Activated T-cell treated with anti-CD3 and anti-CD28 coated beads, Interleukin-2, amount 50 U/mL, for 24 hours (primary cell): ENCODE results near the gene DEAF1.
"Not testable (repeated sequence)": the region's sequence is repeated elsewhere in the genome, so short reads cannot be mapped to it uniquely, and the experiment has no call there.

Source experiments
- DNase-seq: peaks from one replicate; pipeline ENCODE4 v3.0.0-alpha.2; 2020
- H3K27ac Mint-ChIP-seq: 2 replicates; pipeline ENCODE4 v1.8.0; 2020; ENCODE audit warnings: mild to moderate bottlenecking, mixed read lengths
- H3K27me3 Mint-ChIP-seq: 2 replicates; pipeline ENCODE4 v1.8.0; 2020; ENCODE audit warnings: mixed read lengths
- H3K36me3 Mint-ChIP-seq: 2 replicates; pipeline ENCODE4 v1.8.0; 2020; ENCODE audit warnings: low read depth, mixed read lengths
- H3K4me1 Mint-ChIP-seq: 2 replicates; pipeline ENCODE4 v1.8.0; 2020; ENCODE audit warnings: low read depth, mixed read lengths
- H3K4me3 Mint-ChIP-seq: 2 replicates; pipeline ENCODE4 v1.8.0; 2020; ENCODE audit warnings: mild to moderate bottlenecking, moderate library complexity, mixed read lengths
- H3K9me3 Mint-ChIP-seq: 2 replicates; pipeline ENCODE4 v1.8.0; 2020; ENCODE audit warnings: mixed read lengths

Gene DEAF1

DNA sequence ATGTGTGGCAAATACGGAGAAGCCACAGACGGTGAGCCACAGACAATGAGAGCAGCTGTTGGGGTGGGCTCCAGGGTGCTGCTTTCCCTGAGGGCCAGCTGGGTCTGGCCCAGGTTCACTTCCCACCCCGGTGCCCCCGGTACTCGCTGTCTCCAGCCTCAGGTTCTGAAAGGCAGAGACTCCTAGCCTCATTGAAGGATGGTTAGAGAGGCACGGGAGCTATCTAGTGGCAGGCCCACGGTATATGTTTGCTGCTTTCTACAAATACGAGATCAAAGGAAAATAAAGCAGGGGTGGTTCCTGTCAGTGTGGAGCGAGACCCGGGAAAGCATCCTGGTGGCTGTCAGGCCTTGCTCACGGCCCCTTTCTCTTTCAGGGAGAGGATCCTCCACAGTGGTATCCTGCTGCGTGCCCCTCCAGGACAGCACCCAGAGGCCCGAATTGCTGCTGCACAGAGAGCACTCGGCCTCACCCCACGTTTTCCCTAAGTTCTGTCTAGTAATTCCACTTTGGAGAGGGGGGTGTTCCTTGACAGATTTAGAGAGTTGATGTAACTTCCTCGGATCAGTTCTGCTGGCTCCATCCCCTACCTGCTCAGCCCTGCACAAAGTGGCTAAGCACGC, 3.6 kb upstream of the DEAF1 start:
- Mint-ChIP-seq H3K4me1 (peaks cover 27% of the 10 kb centered on the region), H3K9me3 (no peaks in the 10 kb centered on the region), H3K27ac (peak overlapping the region; percentile 59), H3K4me3 (no peak overlapping the region), H3K36me3 (peaks cover 27% of the 10 kb centered on the region), H3K27me3 (no peaks in the 10 kb centered on the region)
- no peak for DNase-seq

DNA sequence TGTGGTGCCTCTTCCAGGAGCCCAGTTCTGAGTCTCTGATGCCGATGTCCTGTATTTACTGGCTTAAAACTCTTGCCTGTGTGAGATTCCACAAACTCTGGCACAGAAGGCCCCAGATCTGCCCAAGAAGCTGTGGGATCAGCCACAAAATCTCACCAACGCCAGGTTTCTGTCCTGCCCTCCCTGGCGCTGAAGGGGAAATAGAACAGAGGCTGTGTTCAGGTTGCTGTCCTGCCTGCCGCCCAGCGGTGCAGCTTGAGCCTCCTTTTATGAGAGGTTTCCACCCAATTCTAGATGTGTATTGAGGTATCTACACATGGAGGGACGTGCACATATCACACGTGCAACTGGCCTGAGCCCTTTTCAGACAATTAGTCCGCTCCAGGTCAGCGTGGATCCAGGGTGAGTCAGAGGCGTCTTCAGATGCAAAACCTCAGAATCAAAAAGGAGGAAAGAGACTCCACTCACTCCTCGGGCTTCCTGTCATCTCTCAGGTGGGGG, 2.8 kb upstream of the DEAF1 start:
- peaks cover 32% of the 10 kb centered on the region for H3K36me3 Mint-ChIP-seq
- H3K4me1 Mint-ChIP-seq = peaks cover 34% of the 10 kb centered on the region
- no peak for DNase-seq
- no peaks in the 10 kb centered on the region for H3K9me3 Mint-ChIP-seq
- peak overlapping the region; percentile 59 for H3K27ac Mint-ChIP-seq
- H3K27me3 Mint-ChIP-seq = no peaks in the 10 kb centered on the region
- H3K4me3 Mint-ChIP-seq = peak overlapping the region; percentile 1

DNA sequence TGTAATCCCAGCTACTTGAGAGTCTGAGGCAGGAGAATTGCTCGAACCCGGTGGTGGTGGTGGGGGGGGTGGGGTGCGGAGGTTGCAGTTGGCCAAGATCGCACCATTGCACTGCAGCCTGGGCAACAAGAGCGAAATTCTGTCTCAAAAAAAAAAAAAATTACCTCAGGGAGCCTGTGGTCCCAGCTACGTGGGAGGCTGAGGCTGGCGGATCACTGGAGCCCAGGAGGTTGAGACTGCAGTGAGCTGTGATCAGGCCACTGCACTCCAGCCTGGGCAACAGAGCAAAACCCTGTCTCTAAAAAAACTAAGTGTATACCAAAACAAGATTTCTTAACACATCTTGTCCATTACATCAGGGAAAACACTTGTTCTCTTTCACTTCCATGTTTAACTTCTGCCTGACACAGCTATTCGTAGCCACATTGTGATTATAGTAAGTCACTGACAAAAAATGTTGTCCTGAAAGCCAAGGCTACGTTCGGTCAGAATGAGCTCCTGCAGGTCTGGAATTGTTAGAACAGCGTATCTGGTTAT, 2.0 kb upstream of the DEAF1 start:
- H3K27ac Mint-ChIP-seq = peak overlapping the region; percentile 99
- H3K36me3 Mint-ChIP-seq = peaks cover 35% of the 10 kb centered on the region
- peak overlapping the region; percentile 88 for H3K4me3 Mint-ChIP-seq
- no peaks in the 10 kb centered on the region for H3K27me3 Mint-ChIP-seq
- H3K4me1 Mint-ChIP-seq = peaks cover 41% of the 10 kb centered on the region
- H3K9me3 Mint-ChIP-seq = no peaks in the 10 kb centered on the region
- no peak for DNase-seq

DNA sequence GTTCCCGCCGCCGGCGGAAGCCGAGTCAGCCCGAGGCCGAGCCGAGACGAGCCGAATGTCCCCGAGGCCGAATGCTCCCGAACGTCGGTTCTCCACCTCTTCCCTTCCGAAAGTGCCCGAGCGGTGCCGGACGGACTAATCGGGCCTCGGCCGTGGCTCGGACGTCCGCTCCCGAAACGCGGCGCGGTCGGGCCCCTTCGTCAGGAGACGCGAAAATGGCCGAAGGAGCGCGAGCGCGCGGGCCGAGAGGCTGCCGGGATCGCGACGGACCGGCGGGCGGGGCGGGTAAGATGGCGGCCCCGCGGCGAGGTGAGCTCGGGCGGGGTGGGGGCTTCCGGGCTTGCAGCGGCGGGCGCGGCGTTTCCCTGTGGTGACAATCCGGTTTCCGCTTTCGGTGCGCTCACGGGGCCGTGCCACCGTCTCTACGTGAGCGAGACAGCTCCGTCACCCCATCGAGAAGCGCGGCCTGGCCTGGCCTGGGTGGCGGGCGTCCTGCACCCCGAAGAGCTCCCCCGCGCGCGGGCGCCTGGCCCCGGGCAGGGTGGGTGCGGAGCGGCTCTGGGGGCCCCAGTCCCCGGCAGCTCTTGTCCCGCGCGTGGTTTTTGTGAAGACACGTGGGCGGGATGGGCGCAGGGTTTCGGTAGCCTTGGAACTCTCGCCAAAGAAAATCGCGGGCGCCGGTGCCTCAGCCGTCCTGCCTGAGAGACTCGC, 671 bp upstream of the DEAF1 start, which contains the start of gene TMEM80:
TMEM80 (plus strand) TSS at position 279 of the 711 bp plus-strand sequence; CDS start at position 291, 12 bp downstream.
- H3K4me3 Mint-ChIP-seq = peak within 1 kb of the TSS; percentile 88
- peak within 1 kb of the TSS; percentile 99 for H3K27ac Mint-ChIP-seq
- H3K4me1 Mint-ChIP-seq = peaks cover 55% of the 10 kb centered on the region
- no peaks in the 10 kb centered on the region for H3K9me3 Mint-ChIP-seq
- no peaks in the 10 kb centered on the region for H3K27me3 Mint-ChIP-seq
- peak; percentile 98 for DNase-seq
- H3K36me3 Mint-ChIP-seq = peaks cover 31% of the 10 kb centered on the region

DNA sequence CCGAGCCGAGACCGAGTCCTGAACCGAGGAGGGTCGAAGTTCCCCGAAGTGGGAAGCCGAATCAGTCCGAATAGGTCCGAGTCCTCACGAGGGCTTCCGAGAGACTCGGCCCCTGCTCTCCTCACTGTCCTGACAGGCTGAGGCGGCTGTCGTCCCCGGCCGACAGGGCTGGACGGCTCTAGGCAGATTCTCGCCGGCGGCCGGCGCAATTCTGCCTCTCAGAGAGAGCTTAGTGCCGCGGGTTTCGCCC, 191 bp upstream of the DEAF1 start:
- no peaks in the 10 kb centered on the region for H3K9me3 Mint-ChIP-seq
- DNase-seq = no peak
- peak overlapping the region; percentile 88 for H3K4me3 Mint-ChIP-seq
- peaks cover 56% of the 10 kb centered on the region for H3K4me1 Mint-ChIP-seq
- peak overlapping the region; percentile 99 for H3K27ac Mint-ChIP-seq
- H3K27me3 Mint-ChIP-seq = no peaks in the 10 kb centered on the region
- H3K36me3 Mint-ChIP-seq = peaks cover 30% of the 10 kb centered on the region

DNA sequence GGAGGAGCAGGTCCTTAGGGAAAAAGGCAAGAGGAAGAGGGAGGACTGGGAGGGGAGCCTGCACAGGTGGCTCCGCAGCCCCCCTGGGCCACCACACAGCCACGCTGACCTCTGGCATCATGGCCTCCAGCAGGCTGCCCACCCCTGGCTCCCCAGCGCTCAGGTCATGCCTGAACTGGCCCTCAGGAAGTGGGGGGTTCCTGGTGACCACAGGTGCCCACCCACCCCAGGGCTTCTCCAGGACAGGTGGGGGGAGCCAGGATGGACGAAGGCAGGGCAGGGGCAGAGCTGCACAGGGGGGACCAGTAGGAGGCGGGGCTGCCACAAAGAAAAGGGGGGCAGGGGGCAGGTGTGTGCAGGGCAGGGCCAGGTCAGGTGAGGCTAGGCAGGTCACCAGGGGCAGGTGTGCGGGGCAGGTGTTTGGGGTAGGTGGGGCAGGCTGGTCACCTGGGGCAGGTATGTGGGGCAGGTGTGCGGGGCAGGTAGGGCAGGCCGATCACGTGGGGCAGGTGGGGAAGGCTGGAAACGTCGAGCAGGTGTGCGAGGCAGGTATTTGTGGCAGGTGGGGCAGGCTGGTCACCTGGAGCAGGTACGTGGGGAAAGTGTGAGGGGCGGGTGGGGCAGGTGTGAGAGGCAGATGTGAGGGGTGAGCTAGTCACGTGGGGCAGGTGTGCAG, 997 bp downstream of the DEAF1 start:
- Mint-ChIP-seq H3K4me1 (peaks cover 56% of the 10 kb centered on the region), H3K4me3 (peak overlapping the region; percentile 88), H3K27ac (peak overlapping the region; percentile 92), H3K27me3 (no peaks in the 10 kb centered on the region), H3K36me3 (peaks cover 31% of the 10 kb centered on the region), H3K9me3 (no peaks in the 10 kb centered on the region)
- DNase-seq = no peak

DNA sequence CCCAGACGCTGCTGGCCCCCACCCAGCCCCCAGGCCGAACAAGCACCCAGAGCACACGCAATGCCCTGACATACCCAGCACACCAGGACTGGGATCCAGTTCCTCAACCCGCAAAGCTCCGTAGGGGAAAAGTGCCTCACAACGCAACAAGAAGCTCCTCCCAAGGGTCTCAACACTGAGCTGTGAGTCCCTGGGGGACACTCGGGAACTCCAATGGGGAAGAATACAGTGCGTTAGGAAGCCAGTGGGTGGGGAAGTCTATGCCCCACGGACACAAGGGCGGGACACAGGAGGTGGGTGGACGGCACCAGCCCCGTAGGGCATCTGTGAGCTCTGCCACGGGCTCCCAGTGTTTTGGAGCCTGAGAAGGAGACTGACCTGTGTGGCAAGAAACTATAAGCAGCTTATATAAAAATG, 1.6 kb downstream of the DEAF1 start:
- H3K4me1 Mint-ChIP-seq = peaks cover 55% of the 10 kb centered on the region
- H3K36me3 Mint-ChIP-seq = peaks cover 37% of the 10 kb centered on the region
- peak overlapping the region; percentile 88 for H3K4me3 Mint-ChIP-seq
- no peak for DNase-seq
- H3K27me3 Mint-ChIP-seq = no peaks in the 10 kb centered on the region
- peak overlapping the region; percentile 92 for H3K27ac Mint-ChIP-seq
- H3K9me3 Mint-ChIP-seq = no peaks in the 10 kb centered on the region

DNA sequence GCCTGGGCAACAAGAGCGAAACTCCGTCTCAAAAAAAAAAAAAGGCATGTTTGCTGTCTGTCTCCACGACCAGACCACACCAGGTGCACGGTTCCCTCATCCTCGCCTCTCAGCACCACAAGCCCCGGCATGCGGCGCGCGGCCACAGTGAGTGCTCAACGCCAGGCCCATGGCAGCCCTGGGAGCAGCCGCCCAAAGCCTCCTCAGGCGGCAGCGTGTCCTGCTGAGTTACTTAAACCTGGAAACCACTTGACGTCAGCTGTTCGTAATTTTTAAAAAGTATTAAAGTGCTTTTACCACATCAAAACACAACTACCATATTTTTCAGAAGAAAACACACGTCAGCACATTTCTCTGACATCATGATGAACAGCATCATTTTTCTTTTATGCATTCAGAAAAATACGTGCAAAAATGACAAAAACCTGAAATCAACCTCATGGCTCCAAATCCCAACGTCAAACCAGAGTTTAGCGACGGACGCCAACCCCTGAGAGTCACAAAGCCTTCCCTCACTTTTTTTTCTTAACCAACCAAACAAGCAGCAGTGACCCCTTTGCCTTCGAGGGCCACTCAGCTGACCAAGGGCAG, 2.1 kb downstream of the DEAF1 start:
- Mint-ChIP-seq H3K27me3 (no peaks in the 10 kb centered on the region), H3K4me3 (peak overlapping the region; percentile 88), H3K9me3 (no peaks in the 10 kb centered on the region), H3K36me3 (peaks cover 42% of the 10 kb centered on the region), H3K4me1 (peaks cover 50% of the 10 kb centered on the region), H3K27ac (peak overlapping the region; percentile 92)
- DNase-seq = no peak

DNA sequence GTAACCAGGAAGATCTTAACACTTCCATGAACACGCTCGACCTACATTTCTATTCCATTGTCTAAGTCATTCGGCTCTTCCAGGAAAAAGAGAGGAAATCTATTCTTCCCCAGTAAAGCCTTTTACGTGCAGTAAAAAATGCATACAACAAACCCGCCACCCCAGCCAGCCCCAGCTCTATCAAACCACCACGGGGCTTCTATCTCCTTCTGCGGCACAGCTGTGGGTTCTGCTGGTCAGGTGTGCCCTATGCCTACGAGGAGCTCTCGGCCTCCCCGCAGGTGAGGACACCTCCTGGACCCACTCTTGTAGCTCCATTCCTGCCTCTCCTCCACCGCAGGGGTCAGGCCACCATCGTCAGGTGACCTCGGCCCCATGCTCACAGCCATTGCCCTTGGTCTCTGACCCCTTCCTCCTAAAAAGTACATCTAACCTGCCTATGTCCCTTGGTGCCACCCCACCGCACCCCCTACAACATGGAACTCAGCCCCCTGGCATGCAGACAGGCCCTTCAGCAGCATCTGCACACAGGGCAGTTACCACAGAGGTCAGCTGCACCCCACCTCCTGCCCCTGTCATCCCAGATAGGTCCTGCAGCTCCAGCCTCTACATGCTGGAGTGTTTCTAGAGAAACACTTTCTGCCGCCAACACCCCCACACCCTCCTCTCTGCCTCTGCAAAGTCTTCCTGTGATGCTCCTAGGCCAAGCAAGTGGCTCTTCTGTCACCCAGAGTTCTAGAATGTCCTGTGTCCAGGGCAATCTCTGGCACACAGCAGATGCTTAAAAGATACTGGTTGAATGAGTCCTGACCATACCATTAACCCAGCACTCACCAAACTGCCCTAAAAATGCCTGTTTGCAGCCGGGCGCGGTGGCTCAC, 3.1 kb downstream of the DEAF1 start:
- Mint-ChIP-seq H3K36me3 (peaks cover 51% of the 10 kb centered on the region), H3K27me3 (no peaks in the 10 kb centered on the region), H3K4me3 (peak overlapping the region; percentile 88), H3K4me1 (peaks cover 40% of the 10 kb centered on the region), H3K27ac (peak overlapping the region; percentile 76), H3K9me3 (no peaks in the 10 kb centered on the region)
- no peak for DNase-seq

DNA sequence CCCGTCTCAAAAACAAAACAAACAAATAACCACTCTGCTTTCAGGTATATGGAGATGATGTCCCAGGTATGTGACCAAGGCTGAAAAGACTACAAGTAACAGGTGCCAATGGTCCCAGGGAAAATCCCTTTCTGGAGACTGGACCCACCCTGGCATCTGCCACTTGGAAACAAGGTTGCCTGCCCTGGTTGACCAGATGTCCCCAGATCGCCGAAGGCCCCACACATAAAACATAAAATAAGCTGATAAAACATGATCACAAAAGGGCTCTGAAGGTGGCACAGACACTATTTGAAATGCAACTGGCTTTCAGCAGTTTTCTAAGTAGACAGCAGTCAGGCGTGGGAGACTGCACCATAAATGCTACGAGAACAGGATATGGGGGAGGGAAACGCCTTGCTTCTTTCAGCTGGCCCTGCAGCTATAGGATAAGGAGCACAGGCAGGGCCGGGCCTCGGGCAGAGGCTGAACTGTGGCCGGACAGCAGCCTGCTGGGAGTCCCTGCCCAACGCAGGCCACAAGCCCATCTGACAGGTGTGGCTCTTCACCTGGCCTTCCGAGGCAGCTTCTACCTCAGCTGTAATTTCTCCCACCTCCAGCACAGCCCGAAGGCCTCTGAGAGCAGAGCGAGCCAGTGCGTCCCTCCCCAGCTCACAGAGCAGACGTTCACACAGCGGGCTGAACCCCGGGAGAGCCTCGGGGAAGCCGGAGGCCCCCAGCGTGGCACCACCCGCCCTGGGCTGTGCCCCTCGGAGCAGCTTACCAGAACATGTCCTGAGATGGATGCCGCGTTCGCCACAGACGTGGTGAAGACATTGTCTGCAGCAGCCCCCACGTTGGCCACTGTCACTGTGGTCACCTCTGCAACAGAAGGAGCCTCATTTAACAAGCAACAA, 4.0 kb downstream of the DEAF1 start:
- Mint-ChIP-seq H3K36me3 (peaks cover 57% of the 10 kb centered on the region), H3K4me1 (peaks cover 32% of the 10 kb centered on the region), H3K27me3 (no peaks in the 10 kb centered on the region), H3K4me3 (no peak overlapping the region), H3K27ac (peak overlapping the region; percentile 15), H3K9me3 (no peaks in the 10 kb centered on the region)
- no peak for DNase-seq

DNA sequence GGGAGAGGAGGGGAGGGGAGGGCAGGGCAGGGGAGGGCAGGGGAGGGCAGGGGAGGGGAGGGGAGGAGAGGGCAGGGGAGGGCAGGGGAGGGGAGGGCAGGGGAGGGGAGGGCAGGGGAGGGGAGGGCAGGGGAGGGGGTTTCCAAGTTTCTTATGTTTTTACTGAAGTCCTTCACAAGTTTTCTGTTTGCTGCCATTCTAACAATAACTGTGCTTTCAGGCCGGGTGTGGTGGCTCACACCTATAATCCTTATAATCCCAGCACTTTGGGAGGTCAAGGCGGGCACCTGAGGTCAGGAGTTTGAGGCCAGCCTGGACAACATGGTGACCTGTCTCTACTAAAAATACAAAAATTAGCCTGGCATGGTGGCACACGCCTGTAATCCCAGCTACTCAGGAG, 4.8 kb downstream of the DEAF1 start:
- not testable (repeated sequence) for DNase-seq, H3K9me3 Mint-ChIP-seq, H3K27ac Mint-ChIP-seq, H3K4me3 Mint-ChIP-seq, H3K27me3 Mint-ChIP-seq
- Mint-ChIP-seq H3K4me1 (peaks cover 32% of the 10 kb centered on the region), H3K36me3 (peaks cover 64% of the 10 kb centered on the region)

DNA sequence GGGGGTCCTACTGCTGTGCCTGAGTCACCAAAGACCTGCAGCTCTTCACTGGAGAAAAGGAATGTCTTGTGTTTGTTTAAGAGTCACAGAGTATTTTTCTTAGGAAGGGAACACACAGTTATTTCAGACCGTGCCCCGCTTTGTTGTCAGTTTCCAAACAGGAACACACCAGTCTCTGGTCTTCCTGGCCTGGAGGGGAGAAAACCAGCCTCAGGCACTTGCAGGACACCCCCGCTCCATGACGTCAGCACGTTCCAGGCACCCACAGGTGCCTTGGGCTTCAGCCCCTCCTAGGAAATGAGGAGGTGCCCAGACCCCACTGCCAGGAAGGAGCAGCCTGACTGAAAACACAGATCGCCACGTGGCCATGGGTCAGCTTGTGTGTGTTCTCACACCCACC, 5.4 kb downstream of the DEAF1 start:
- peak overlapping the region; percentile 18 for H3K27ac Mint-ChIP-seq
- no peak overlapping the region for H3K4me3 Mint-ChIP-seq
- H3K36me3 Mint-ChIP-seq = peaks cover 66% of the 10 kb centered on the region
- peaks cover 32% of the 10 kb centered on the region for H3K4me1 Mint-ChIP-seq
- H3K27me3 Mint-ChIP-seq = no peaks in the 10 kb centered on the region
- H3K9me3 Mint-ChIP-seq = no peaks in the 10 kb centered on the region
- DNase-seq = no peak

DNA sequence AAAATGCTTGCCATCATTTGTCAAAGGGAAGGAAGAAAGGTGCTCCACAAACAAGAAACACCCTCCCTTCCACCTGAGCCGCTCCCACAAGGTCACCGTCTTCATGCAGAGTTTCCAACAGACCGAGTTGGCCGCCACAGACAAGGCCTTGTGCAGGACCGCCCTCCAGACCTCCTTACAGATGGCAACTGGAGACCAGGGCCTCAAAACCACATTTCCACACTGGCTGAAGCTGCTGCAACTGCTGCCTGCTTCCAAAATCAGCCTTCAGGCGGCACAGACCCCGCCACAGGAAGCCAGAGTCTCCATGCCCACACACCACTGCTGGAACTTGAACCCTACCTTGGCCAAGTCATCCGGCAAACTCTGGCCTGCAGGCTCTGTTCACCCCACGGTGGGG, 6.3 kb downstream of the DEAF1 start:
- Mint-ChIP-seq H3K36me3 (peaks cover 75% of the 10 kb centered on the region), H3K27me3 (no peaks in the 10 kb centered on the region), H3K4me1 (peaks cover 30% of the 10 kb centered on the region), H3K9me3 (no peaks in the 10 kb centered on the region), H3K27ac (no peak overlapping the region), H3K4me3 (no peak overlapping the region)
- no peak for DNase-seq
